ENCODE measurements around the gene CBLC.

Gene CBLC

DNA sequence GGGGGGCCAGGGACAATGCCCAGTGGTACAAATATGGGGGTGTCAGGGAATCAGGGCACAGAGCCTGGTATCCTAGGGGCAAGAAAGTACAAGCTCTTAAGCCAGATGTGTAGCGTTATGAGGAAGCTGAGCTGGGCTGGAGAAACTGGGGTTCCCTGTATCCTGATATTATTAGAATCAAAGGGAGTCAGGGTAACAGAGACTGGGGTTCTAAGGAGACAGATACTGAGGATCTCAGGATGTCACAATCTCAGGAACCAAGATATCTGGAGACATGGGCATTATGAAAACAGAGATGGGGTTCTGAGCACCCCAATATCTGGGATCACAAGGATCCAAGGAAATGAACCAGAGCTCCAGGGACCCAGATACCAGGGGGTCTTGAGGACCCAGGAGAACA, 28.4 kb upstream of the CBLC start:
- H4K91ac ChIP-seq (ENCODE audit: low read length): peak overlapping the region; percentile 85
- H3K4me3 ChIP-seq (ENCODE audit: insufficient read depth in 1 of 2, low read depth in 1 of 2, low read length in 2 of 2): peak overlapping the region in 1 of 2 experiments; percentile 83
- peak overlapping the region in 1 of 2 experiments; percentile 89 for H3K4ac ChIP-seq (ENCODE audit: low read depth in 1 of 2, low read length in 2 of 2)
- H3K27me3 ChIP-seq (ENCODE audit: control insufficient read depth in 1 of 2, insufficient read depth in 1 of 2, low read length in 2 of 2): no peaks in the 10 kb centered on the region
- peaks cover 46% of the 10 kb centered on the region for H3K4me1 ChIP-seq (ENCODE audit: control insufficient read depth, insufficient read depth, low read depth, low read length)
- H3K27ac ChIP-seq (ENCODE audit: low read length, poor library complexity, severe bottlenecking): no peak overlapping the region
- H2AK5ac ChIP-seq (ENCODE audit: low read length, severe bottlenecking): no peak overlapping the region
- no peak overlapping the region for H2BK12ac ChIP-seq (ENCODE audit: low read length in 2 of 2)
- peak overlapping the region; percentile 89 for H3K9ac ChIP-seq (ENCODE audit: low read length)
- H3K9me3 ChIP-seq (ENCODE audit: control insufficient read depth, low read length): no peaks in the 10 kb centered on the region
- H3K4me2 ChIP-seq (ENCODE audit: low read length, poor library complexity, severe bottlenecking): peak overlapping the region; percentile 86
- no peak for DNase-seq
- H2BK15ac ChIP-seq (ENCODE audit: low read depth, poor library complexity, severe bottlenecking): no peak overlapping the region
- peak overlapping the region in 1 of 2 experiments; percentile 28 for H3K23ac ChIP-seq (ENCODE audit: low read length in 2 of 2)
- H4K8ac ChIP-seq (ENCODE audit: low read length): no peak overlapping the region
- H2AFZ ChIP-seq (ENCODE audit: low read depth, low read length): no peak overlapping the region
- no peak overlapping the region for H2BK5ac ChIP-seq (ENCODE audit: low read depth, low read length, poor library complexity, severe bottlenecking)
- no peak overlapping the region for H3K14ac ChIP-seq (ENCODE audit: low read length in 2 of 2)
- H2BK120ac ChIP-seq (ENCODE audit: low read depth, low read length): peak overlapping the region; percentile 100
- WGBS: 45% methylated on average over 1 of the region's 1 CpG
- H3K36me3 ChIP-seq (ENCODE audit: control insufficient read depth in 1 of 2, insufficient read depth in 2 of 2, low read depth in 1 of 2, low read length in 2 of 2): peaks cover 8 to 30% of the 10 kb centered on the region in 2 experiments
- peaks cover 7% of the 10 kb centered on the region for H3K79me1 ChIP-seq (replicated peaks; ENCODE audit: low read length, poor library complexity, severe bottlenecking)
- H3K18ac ChIP-seq (ENCODE audit: low read depth in 1 of 2, low read length in 2 of 2): peak overlapping the region in 1 of 2 experiments; percentile 93

DNA sequence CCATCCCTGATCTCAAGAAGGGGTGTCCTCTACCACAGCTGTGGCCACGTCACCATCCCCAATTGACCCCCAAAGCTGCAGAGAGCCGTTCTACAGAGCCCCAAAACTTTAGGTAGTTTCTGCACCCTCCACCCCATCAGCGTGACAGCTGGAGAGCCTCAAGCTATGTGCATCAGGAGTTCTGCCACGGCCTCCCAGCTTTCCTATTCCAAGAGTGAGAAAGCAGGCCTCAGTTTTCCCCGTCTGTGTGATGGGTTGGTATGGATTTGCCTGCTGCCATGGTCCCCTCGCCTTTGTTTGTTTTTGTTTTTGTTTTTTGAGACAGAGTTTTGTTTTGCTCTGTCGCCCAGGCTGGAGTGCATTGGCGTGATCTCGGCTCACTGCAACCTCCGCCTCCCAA, 27.7 kb upstream of the CBLC start:
- Histone ChIP-seq H3K23ac (ENCODE audit: low read length in 2 of 2) (no peak overlapping the region), H3K4me1 (ENCODE audit: control insufficient read depth, insufficient read depth, low read depth, low read length) (peaks cover 49% of the 10 kb centered on the region), H2BK15ac (ENCODE audit: low read depth, poor library complexity, severe bottlenecking) (no peak overlapping the region), H3K18ac (ENCODE audit: low read depth in 1 of 2, low read length in 2 of 2) (peak overlapping the region in 1 of 2 experiments; percentile 54), H4K8ac (ENCODE audit: low read length) (no peak overlapping the region), H3K9ac (ENCODE audit: low read length) (peak overlapping the region; percentile 89), H3K79me1 (replicated peaks; ENCODE audit: low read length, poor library complexity, severe bottlenecking) (peaks cover 7% of the 10 kb centered on the region), H3K27ac (ENCODE audit: low read length, poor library complexity, severe bottlenecking) (no peak overlapping the region), H3K4me3 (ENCODE audit: insufficient read depth in 1 of 2, low read depth in 1 of 2, low read length in 2 of 2) (peak overlapping the region in 1 of 2 experiments; percentile 83), H3K4ac (ENCODE audit: low read depth in 1 of 2, low read length in 2 of 2) (no peak overlapping the region), H3K9me3 (ENCODE audit: control insufficient read depth, low read length) (no peaks in the 10 kb centered on the region), H3K36me3 (ENCODE audit: control insufficient read depth in 1 of 2, insufficient read depth in 2 of 2, low read depth in 1 of 2, low read length in 2 of 2) (peaks cover 8 to 34% of the 10 kb centered on the region in 2 experiments), H2AFZ (ENCODE audit: low read depth, low read length) (no peak overlapping the region), H2BK12ac (ENCODE audit: low read length in 2 of 2) (peak overlapping the region in 1 of 2 experiments; percentile 70), H2AK5ac (ENCODE audit: low read length, severe bottlenecking) (no peak overlapping the region), H2BK5ac (ENCODE audit: low read depth, low read length, poor library complexity, severe bottlenecking) (no peak overlapping the region), H2BK120ac (ENCODE audit: low read depth, low read length) (no peak overlapping the region), H3K27me3 (ENCODE audit: control insufficient read depth in 1 of 2, insufficient read depth in 1 of 2, low read length in 2 of 2) (no peaks in the 10 kb centered on the region), H3K4me2 (ENCODE audit: low read length, poor library complexity, severe bottlenecking) (no peak overlapping the region), H3K14ac (ENCODE audit: low read length in 2 of 2) (no peak overlapping the region), H4K91ac (ENCODE audit: low read length) (no peak overlapping the region)
- no peak for DNase-seq
- WGBS: 90% methylated on average over 10 of the region's 10 CpGs

DNA sequence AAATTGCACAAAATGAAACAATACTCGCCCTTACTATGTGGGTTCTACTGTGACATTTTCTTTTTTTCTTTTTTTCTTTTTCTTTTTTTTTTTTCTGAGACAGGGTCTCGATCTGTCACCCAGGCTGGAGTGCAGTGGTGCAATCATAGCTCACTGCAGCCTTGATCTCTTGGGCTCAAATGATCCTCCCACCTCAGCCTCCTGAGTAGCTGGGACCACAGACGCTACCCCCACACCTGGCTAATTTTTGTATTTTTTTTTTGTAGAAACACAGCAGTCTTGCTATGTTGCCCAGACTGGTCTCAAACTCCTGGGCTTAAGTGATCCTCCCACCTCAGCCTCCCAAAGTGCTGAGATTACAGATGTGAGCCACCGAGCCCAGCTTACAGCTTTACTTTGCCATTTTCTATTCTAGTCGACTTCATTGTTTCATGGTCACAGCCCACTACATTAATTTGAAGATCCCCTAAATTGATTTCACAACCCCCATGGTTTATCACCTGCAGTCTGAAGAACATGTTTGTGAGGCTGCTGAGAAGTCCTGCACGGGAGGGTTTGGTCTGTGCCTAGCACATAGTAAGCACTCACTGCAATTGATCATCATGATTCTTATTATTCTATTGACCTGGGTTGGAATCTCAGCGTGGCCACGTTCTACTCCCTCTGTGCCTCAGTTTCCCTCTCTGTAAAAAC, 25.4 kb upstream of the CBLC start:
- no peak for DNase-seq
- Histone ChIP-seq H2AK5ac (ENCODE audit: low read length, severe bottlenecking) (peak overlapping the region; percentile 53), H3K27ac (ENCODE audit: low read length, poor library complexity, severe bottlenecking) (no peak overlapping the region), H3K36me3 (ENCODE audit: control insufficient read depth in 1 of 2, insufficient read depth in 2 of 2, low read depth in 1 of 2, low read length in 2 of 2) (peaks cover 19 to 51% of the 10 kb centered on the region in 2 experiments), H3K18ac (ENCODE audit: low read depth in 1 of 2, low read length in 2 of 2) (no peak overlapping the region), H2BK15ac (ENCODE audit: low read depth, poor library complexity, severe bottlenecking) (no peak overlapping the region), H3K4ac (ENCODE audit: low read depth in 1 of 2, low read length in 2 of 2) (no peak overlapping the region), H4K91ac (ENCODE audit: low read length) (no peak overlapping the region), H3K9me3 (ENCODE audit: control insufficient read depth, low read length) (no peaks in the 10 kb centered on the region), H2BK12ac (ENCODE audit: low read length in 2 of 2) (peak overlapping the region in 1 of 2 experiments; percentile 91), H4K8ac (ENCODE audit: low read length) (no peak overlapping the region), H3K23ac (ENCODE audit: low read length in 2 of 2) (no peak overlapping the region), H3K27me3 (ENCODE audit: control insufficient read depth in 1 of 2, insufficient read depth in 1 of 2, low read length in 2 of 2) (no peaks in the 10 kb centered on the region), H3K9ac (ENCODE audit: low read length) (peak overlapping the region; percentile 89), H2AFZ (ENCODE audit: low read depth, low read length) (no peak overlapping the region), H3K79me1 (replicated peaks; ENCODE audit: low read length, poor library complexity, severe bottlenecking) (peaks cover 7% of the 10 kb centered on the region), H3K4me2 (ENCODE audit: low read length, poor library complexity, severe bottlenecking) (no peak overlapping the region), H2BK5ac (ENCODE audit: low read depth, low read length, poor library complexity, severe bottlenecking) (no peak overlapping the region), H3K4me1 (ENCODE audit: control insufficient read depth, insufficient read depth, low read depth, low read length) (peaks cover 52% of the 10 kb centered on the region), H3K4me3 (ENCODE audit: insufficient read depth in 1 of 2, low read depth in 1 of 2, low read length in 2 of 2) (peak overlapping the region in 1 of 2 experiments; percentile 83), H2BK120ac (ENCODE audit: low read depth, low read length) (no peak overlapping the region), H3K14ac (ENCODE audit: low read length in 2 of 2) (no peak overlapping the region)
- 81% methylated on average over 8 of the region's 8 CpGs for WGBS

DNA sequence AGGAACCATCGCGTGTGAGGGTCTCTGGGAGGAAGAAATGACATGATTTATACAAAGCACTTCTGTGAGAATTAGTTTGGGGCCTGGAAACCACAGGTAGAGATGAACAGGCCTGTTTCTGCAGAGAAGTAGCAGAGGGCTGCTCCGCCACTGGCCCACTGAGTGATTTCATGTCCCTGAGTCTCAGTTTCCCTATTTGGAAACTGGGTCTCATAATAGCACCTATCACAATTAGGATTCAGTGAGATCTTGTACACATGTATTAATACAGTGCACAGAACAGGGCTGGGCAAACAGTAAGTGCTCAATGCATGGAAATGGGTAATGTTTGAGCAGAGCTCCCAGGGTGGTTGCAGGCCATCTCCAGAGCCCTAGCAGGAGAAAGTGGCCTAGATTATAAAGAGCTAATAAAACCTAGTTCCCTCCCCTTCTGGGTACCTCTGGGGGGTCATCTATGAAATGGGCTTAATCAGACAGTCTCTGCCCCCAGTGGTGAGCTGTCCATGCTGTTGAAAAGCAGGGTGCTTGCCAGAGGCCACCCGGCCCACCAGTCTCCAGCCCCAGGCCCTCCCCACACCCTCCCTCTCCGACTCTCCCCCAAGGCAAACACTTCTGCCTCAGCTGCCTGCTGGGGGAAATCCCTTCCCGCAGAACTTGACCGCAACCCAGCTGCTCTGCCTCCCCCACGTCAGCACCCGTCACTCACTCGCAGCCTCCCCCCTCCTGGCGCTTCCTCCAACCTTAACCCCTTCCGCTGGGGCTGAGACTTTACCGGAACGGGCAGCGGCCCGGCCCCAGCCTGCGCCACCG, 24.7 kb upstream of the CBLC start:
- peak overlapping the region; percentile 18 to 91 for H2BK12ac ChIP-seq (ENCODE audit: low read length in 2 of 2)
- peak overlapping the region; percentile 63 for H3K4me2 ChIP-seq (ENCODE audit: low read length, poor library complexity, severe bottlenecking)
- DNase-seq: peak; percentile 98
- WGBS: 20% methylated on average over 13 of the region's 18 CpGs
- peak overlapping the region in 1 of 2 experiments; percentile 94 for H3K4ac ChIP-seq (ENCODE audit: low read depth in 1 of 2, low read length in 2 of 2)
- H4K8ac ChIP-seq (ENCODE audit: low read length): no peak overlapping the region
- no peak overlapping the region for H4K91ac ChIP-seq (ENCODE audit: low read length)
- H3K9me3 ChIP-seq (ENCODE audit: control insufficient read depth, low read length): no peaks in the 10 kb centered on the region
- no peak overlapping the region for H3K23ac ChIP-seq (ENCODE audit: low read length in 2 of 2)
- no peak overlapping the region for H2BK15ac ChIP-seq (ENCODE audit: low read depth, poor library complexity, severe bottlenecking)
- H2BK5ac ChIP-seq (ENCODE audit: low read depth, low read length, poor library complexity, severe bottlenecking): no peak overlapping the region
- H3K27me3 ChIP-seq (ENCODE audit: control insufficient read depth in 1 of 2, insufficient read depth in 1 of 2, low read length in 2 of 2): no peaks in the 10 kb centered on the region
- H3K4me3 ChIP-seq (ENCODE audit: insufficient read depth in 1 of 2, low read depth in 1 of 2, low read length in 2 of 2): peak overlapping the region in 1 of 2 experiments; percentile 68
- peaks cover 7% of the 10 kb centered on the region for H3K79me1 ChIP-seq (replicated peaks; ENCODE audit: low read length, poor library complexity, severe bottlenecking)
- peak overlapping the region; percentile 74 for H3K27ac ChIP-seq (ENCODE audit: low read length, poor library complexity, severe bottlenecking)
- H3K18ac ChIP-seq (ENCODE audit: low read depth in 1 of 2, low read length in 2 of 2): peak overlapping the region in 1 of 2 experiments; percentile 58
- no peak overlapping the region for H3K14ac ChIP-seq (ENCODE audit: low read length in 2 of 2)
- H2BK120ac ChIP-seq (ENCODE audit: low read depth, low read length): no peak overlapping the region
- peaks cover 19 to 56% of the 10 kb centered on the region in 2 experiments for H3K36me3 ChIP-seq (ENCODE audit: control insufficient read depth in 1 of 2, insufficient read depth in 2 of 2, low read depth in 1 of 2, low read length in 2 of 2)
- no peak overlapping the region for H2AFZ ChIP-seq (ENCODE audit: low read depth, low read length)
- H3K9ac ChIP-seq (ENCODE audit: low read length): peak overlapping the region; percentile 63
- peak overlapping the region; percentile 53 for H2AK5ac ChIP-seq (ENCODE audit: low read length, severe bottlenecking)
- peaks cover 59% of the 10 kb centered on the region for H3K4me1 ChIP-seq (ENCODE audit: control insufficient read depth, insufficient read depth, low read depth, low read length)
